Measurements from ENCODE around the gene PTP4A1. TPM values are rescaled to one million over a fixed set of nuclear protein-coding genes. Genes with fewer than 3 reads are reported as not detected.

The PTP4A1 gene
- total RNA-seq, 1 experiment from 2014 or later = 123 TPM

DNA sequence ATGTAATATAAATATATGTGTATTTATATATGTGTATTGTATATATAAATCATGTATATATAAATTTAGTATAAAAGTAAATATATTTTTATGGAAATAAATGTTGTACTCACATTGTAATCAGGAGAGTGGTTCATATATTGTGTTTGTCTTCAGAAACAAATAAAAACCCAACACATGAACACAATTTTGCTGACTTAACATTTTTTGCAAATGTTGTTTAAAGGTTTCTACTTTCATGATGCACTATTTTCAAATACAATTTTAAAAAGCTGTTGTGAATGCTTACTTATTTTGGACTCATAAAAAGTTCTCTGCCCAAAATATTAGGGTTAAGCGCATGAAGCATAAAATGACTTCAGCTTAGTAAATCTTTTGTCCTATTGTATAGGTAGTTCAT, 39.3 kb downstream of the PTP4A1 start:
- DNase-seq (ENCODE audit: low read depth, low spot score) (no peak), ATAC-seq (no peak)
- Histone ChIP-seq H3K79me2 (ENCODE audit: insufficient read depth, low read length) (no peaks in the 10 kb centered on the region), H3K4me3 (replicated peaks in 1 of 2; ENCODE audit: low read depth in 1 of 2, low read length in 2 of 2) (no peak overlapping the region), H3K9me3 (ENCODE audit: control insufficient read depth in 1 of 2, insufficient read depth in 1 of 2, low read depth in 1 of 2, low read length in 2 of 2) (no peaks in the 10 kb centered on the region), H3K4me2 (ENCODE audit: low read length) (no peak overlapping the region), H3K9me2 (ENCODE audit: insufficient read depth) (no peaks in the 10 kb centered on the region), H2AFZ (ENCODE audit: low read depth, low read length, poor library complexity, severe bottlenecking) (no peak overlapping the region), H3K9ac (ENCODE audit: low read length) (no peak overlapping the region), H3K27me3 (ENCODE audit: insufficient read depth, low read length) (no peaks in the 10 kb centered on the region), H3K4me1 (ENCODE audit: control insufficient read depth in 1 of 2, insufficient read depth in 2 of 2, low read length in 2 of 2) (no peaks in the 10 kb centered on the region), H3K27ac (ENCODE audit: low read depth, low read length) (no peak overlapping the region), H3K36me3 (ENCODE audit: control insufficient read depth in 1 of 2, insufficient read depth in 2 of 2, low read length in 2 of 2) (no peaks in the 10 kb centered on the region), H4K20me1 (ENCODE audit: insufficient read depth) (no peaks in the 10 kb centered on the region)
- POLR2A ChIA-PET = no interaction called here
- intact Hi-C loops (cut with micrococcal nuclease) = no loop called here
- RAD21 ChIA-PET (ENCODE audit: low non-redundant PET in 1 of 2, low total read pairs in 2 of 2, uncharacterized antibody in 2 of 2, unreplicated experiment in 2 of 2) = no interaction called here
- no TSS peak for BruUV-seq (replicated peaks)
- CTCF ChIA-PET = no interaction called here
- TF ChIP-seq POLR2A (IDR thresholded peaks at IDR 0.05; ENCODE audit: borderline replicate concordance, extremely low read depth, insufficient read depth, insufficient read length) (no peak), CBX3 (IDR thresholded peaks at IDR 0.05; ENCODE audit: low read depth) (no peak), SIN3A (IDR thresholded peaks at IDR 0.05; ENCODE audit: low read depth) (no peak), EZH2phosphoT487 (IDR thresholded peaks at IDR 0.05; ENCODE audit: borderline replicate concordance) (no peak), ZNF274 (IDR thresholded peaks at IDR 0.05; ENCODE audit: low read depth, low read length) (no peak), ATF3 (IDR thresholded peaks at IDR 0.05) (no peak), EZH2 (IDR thresholded peaks at IDR 0.05) (no peak)

GRCh38 chr6:63615590-63615989, 43.3 kb downstream of the PTP4A1 start:
- H3K4me3 ChIP-seq (replicated peaks in 1 of 2; ENCODE audit: low read depth in 1 of 2, low read length in 2 of 2) = no peak overlapping the region
- H3K9ac ChIP-seq (ENCODE audit: low read length) = no peak overlapping the region
- H3K4me1 ChIP-seq (ENCODE audit: control insufficient read depth in 1 of 2, insufficient read depth in 2 of 2, low read length in 2 of 2) = no peaks in the 10 kb centered on the region
- no peak overlapping the region for H3K4me2 ChIP-seq (ENCODE audit: low read length)
- no peak overlapping the region for H3K27ac ChIP-seq (ENCODE audit: low read depth, low read length)
- ChIA-PET POLR2A (no interaction called here), CTCF (no interaction called here), RAD21 (ENCODE audit: low non-redundant PET in 1 of 2, low total read pairs in 2 of 2, uncharacterized antibody in 2 of 2, unreplicated experiment in 2 of 2) (no interaction called here)
- no peaks in the 10 kb centered on the region for H3K79me2 ChIP-seq (ENCODE audit: insufficient read depth, low read length)
- H3K27me3 ChIP-seq (ENCODE audit: insufficient read depth, low read length) = no peaks in the 10 kb centered on the region
- DNase-seq (ENCODE audit: low read depth, low spot score) (no peak), ATAC-seq (no peak)
- H3K36me3 ChIP-seq (ENCODE audit: control insufficient read depth in 1 of 2, insufficient read depth in 2 of 2, low read length in 2 of 2) = no peaks in the 10 kb centered on the region
- TF ChIP-seq CEBPB (IDR thresholded peaks at IDR 0.05; ENCODE audit: low read depth) (no peak), EZH2 (IDR thresholded peaks at IDR 0.05) (no peak), FOSL1 (IDR thresholded peaks at IDR 0.05; ENCODE audit: low read depth) (no peak), SIN3A (IDR thresholded peaks at IDR 0.05; ENCODE audit: low read depth) (no peak), TCF7L2 (IDR thresholded peaks at IDR 0.05; ENCODE audit: borderline replicate concordance, extremely low read depth, insufficient read depth, insufficient read length) (no peak), ZNF274 (IDR thresholded peaks at IDR 0.05; ENCODE audit: low read depth, low read length) (no peak)
- TF ChIP-seq, protein P1, sequence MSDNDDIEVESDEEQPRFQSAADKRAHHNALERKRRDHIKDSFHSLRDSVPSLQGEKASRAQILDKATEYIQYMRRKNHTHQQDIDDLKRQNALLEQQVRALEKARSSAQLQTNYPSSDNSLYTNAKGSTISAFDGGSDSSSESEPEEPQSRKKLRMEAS (IDR thresholded peaks at IDR 0.05) = no peak
- no peaks in the 10 kb centered on the region for H4K20me1 ChIP-seq (ENCODE audit: insufficient read depth)
- intact Hi-C loops (cut with micrococcal nuclease) = no loop called here
- H3K9me2 ChIP-seq (ENCODE audit: insufficient read depth) = no peaks in the 10 kb centered on the region
- BruUV-seq (replicated peaks) = no TSS peak
- no peak overlapping the region for H2AFZ ChIP-seq (ENCODE audit: low read depth, low read length, poor library complexity, severe bottlenecking)
- H3K9me3 ChIP-seq (ENCODE audit: control insufficient read depth in 1 of 2, insufficient read depth in 1 of 2, low read depth in 1 of 2, low read length in 2 of 2) = no peaks in the 10 kb centered on the region

Other genes with a start within 250 kb of the PTP4A1 start
- 51.1 TPM for gene PHF3, start 63.3 kb downstream of the PTP4A1 start, total RNA-seq (2021; ENCODE audit: unreplicated experiment)